ENCODE results near the gene SARNP.

- no peak for TF ChIP-seq EP300 (IDR thresholded peaks at IDR 0.05)
- TF ChIP-seq, protein P1, sequence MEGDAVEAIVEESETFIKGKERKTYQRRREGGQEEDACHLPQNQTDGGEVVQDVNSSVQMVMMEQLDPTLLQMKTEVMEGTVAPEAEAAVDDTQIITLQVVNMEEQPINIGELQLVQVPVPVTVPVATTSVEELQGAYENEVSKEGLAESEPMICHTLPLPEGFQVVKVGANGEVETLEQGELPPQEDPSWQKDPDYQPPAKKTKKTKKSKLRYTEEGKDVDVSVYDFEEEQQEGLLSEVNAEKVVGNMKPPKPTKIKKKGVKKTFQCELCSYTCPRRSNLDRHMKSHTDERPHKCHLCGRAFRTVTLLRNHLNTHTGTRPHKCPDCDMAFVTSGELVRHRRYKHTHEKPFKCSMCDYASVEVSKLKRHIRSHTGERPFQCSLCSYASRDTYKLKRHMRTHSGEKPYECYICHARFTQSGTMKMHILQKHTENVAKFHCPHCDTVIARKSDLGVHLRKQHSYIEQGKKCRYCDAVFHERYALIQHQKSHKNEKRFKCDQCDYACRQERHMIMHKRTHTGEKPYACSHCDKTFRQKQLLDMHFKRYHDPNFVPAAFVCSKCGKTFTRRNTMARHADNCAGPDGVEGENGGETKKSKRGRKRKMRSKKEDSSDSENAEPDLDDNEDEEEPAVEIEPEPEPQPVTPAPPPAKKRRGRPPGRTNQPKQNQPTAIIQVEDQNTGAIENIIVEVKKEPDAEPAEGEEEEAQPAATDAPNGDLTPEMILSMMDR (IDR thresholded peaks at IDR 0.05): no peak
- TF ChIP-seq POLR2A (IDR thresholded peaks at IDR 0.05; ENCODE audit: low read length): no peak
- TF ChIP-seq SMC3 (IDR thresholded peaks at IDR 0.05): no peak
Measured at GRCh38 chr12:55833056-55833455, 15.5 kb upstream of the SARNP start.
